ENCODE measurements around the gene TMEM248. TPM values are rescaled to one million over a fixed set of nuclear protein-coding genes. Genes with fewer than 3 reads are reported as not detected.
A peak's percentile ranks its signal among the peaks of the same experiment; 100 is the strongest.
"Not testable (repeated sequence)": the region's sequence is repeated elsewhere in the genome, so short reads cannot be mapped to it uniquely, and the experiment has no call there.

The TMEM248 gene
- total and polyA plus RNA-seq, 10 of the 15 experiments (the other 5 are each of a cell fraction or from before 2014, with no cell fraction given): 6.3 to 93.5 (median 64.9) TPM

- ATAC-seq; H3K27ac ChIP-seq (ENCODE audit: control insufficient read depth, insufficient read depth); SMC1A ChIA-PET (ENCODE audit: uncharacterized antibody, unreplicated experiment); H3K27me3 ChIP-seq (replicated peaks in 1 of 2; ENCODE audit: control insufficient read depth in 2 of 2, insufficient read depth in 2 of 2, low read length in 1 of 2); CTCF ChIA-PET; BruUV-seq (replicated peaks); H4K20me1 ChIP-seq (ENCODE audit: control insufficient read depth, insufficient read depth); H3K4me3 ChIP-seq; DNase-seq (ENCODE audit: low read depth, low spot score); H3K4me1 ChIP-seq (ENCODE audit: control insufficient read depth, insufficient read depth, low read length); in situ Hi-C loops (cut with MboI); H3K4me2 ChIP-seq (ENCODE audit: control insufficient read depth, insufficient read depth); H3K9ac ChIP-seq (ENCODE audit: control insufficient read depth, insufficient read depth, low read length); POLR2A ChIA-PET; H2AFZ ChIP-seq (ENCODE audit: control insufficient read depth, low read depth, low read length); H3K79me2 ChIP-seq (ENCODE audit: control insufficient read depth, insufficient read depth, low read length); H3K9me3 ChIP-seq (replicated peaks; ENCODE audit: control insufficient read depth, insufficient read depth, low read length); H3K36me3 ChIP-seq (ENCODE audit: control insufficient read depth in 2 of 2, insufficient read depth in 2 of 2, low read length in 1 of 2): not testable (repeated sequence)
- WGBS (ENCODE audit: insufficient coverage, insufficient replicate concordance, low lambda C conversion rate, missing lambda C conversion rate): 42% methylated on average over 4 of the region's 5 CpGs
- RAD21 ChIA-PET (ENCODE audit: unreplicated experiment): interaction anchor here (0.6 kb wide), 1 partner anchor 188 kb away, joined by 4 read pairs; no protein-coding TSS in a partner anchor
- peak; percentile 96 for FAIRE-seq
- TF ChIP-seq RAD21 (IDR thresholded peaks at IDR 0.05; ENCODE audit: insufficient read depth, low read depth, low read length): 0 out of 2 replicates have a peak, but pooled peaks have one; percentile 6
- TF ChIP-seq CTCF (IDR thresholded peaks at IDR 0.05 in 2 of 3, conservative IDR thresholded peaks at IDR 0.05 in 1 of 3; ENCODE audit: control insufficient read depth in 2 of 3, extremely low read depth in 1 of 3, insufficient read depth in 1 of 3, low read depth in 3 of 3, low read length in 3 of 3): peak in 2 of 3 experiments; percentile 4 to 11; a peak in 1 of 6 replicates
- intact Hi-C loops (cut with micrococcal nuclease; ENCODE audit: unreplicated experiment): loop anchor here (10.0 kb wide), 1 partner anchor 446 kb away; no protein-coding TSS in a partner anchor
These were observed 79.7 kb downstream of the TMEM248 start for GRCh38 chr7:67000601-67001258.

GRCh38 chr7:67004145-67004544, 83.1 kb downstream of the TMEM248 start:
- H3K27ac ChIP-seq (ENCODE audit: control insufficient read depth, insufficient read depth); in situ Hi-C loops (cut with MboI); BruUV-seq (replicated peaks); H3K36me3 ChIP-seq (ENCODE audit: control insufficient read depth in 2 of 2, insufficient read depth in 2 of 2, low read length in 1 of 2); ATAC-seq; H3K4me3 ChIP-seq; H3K27me3 ChIP-seq (replicated peaks in 1 of 2; ENCODE audit: control insufficient read depth in 2 of 2, insufficient read depth in 2 of 2, low read length in 1 of 2); H3K4me1 ChIP-seq (ENCODE audit: control insufficient read depth, insufficient read depth, low read length); DNase-seq (ENCODE audit: low read depth, low spot score); H3K4me2 ChIP-seq (ENCODE audit: control insufficient read depth, insufficient read depth); FAIRE-seq; SMC1A ChIA-PET (ENCODE audit: uncharacterized antibody, unreplicated experiment); RAD21 ChIA-PET (ENCODE audit: unreplicated experiment); H3K79me2 ChIP-seq (ENCODE audit: control insufficient read depth, insufficient read depth, low read length); H2AFZ ChIP-seq (ENCODE audit: control insufficient read depth, low read depth, low read length); H4K20me1 ChIP-seq (ENCODE audit: control insufficient read depth, insufficient read depth); H3K9me3 ChIP-seq (replicated peaks; ENCODE audit: control insufficient read depth, insufficient read depth, low read length); H3K9ac ChIP-seq (ENCODE audit: control insufficient read depth, insufficient read depth, low read length); POLR2A ChIA-PET: not testable (repeated sequence)
- WGBS (ENCODE audit: insufficient coverage, insufficient replicate concordance, low lambda C conversion rate, missing lambda C conversion rate): 100% methylated on average over 2 of the region's 2 CpGs
- CTCF ChIA-PET: interaction anchor here (0.7 kb wide), 1 partner anchor 15 kb away, joined by 3 read pairs; no protein-coding TSS in a partner anchor
- intact Hi-C loops (cut with micrococcal nuclease; ENCODE audit: unreplicated experiment): loop anchor here (10.0 kb wide), 1 partner anchor 449 kb away; no protein-coding TSS in a partner anchor

All from GM12878 (cell line).